Erythroblast (primary cell): ENCODE data around the gene STRBP.

Experiments used
- GATA1 ChIP-seq: IDR thresholded peaks from 2 replicates; pipeline ENCODE4 v1.6.1; 2011; ENCODE audit warnings: low read depth, mild to moderate bottlenecking, control low read depth, low read length, moderate library complexity
- POLR2A ChIP-seq: IDR thresholded peaks from 2 replicates; pipeline ENCODE4 v1.6.1; 2011; ENCODE audit warnings: mild to moderate bottlenecking, low read length

- TF ChIP-seq POLR2A = no peak
- TF ChIP-seq GATA1 = no peak
These were observed 746 bp downstream of the STRBP start for GRCh38 chr9:123267481-123268198.
